HG02840 (cell line): ENCODE measurements around the gene LIN9.
"Not testable (repeated sequence)": the region's sequence is repeated elsewhere in the genome, so short reads cannot be mapped to it uniquely, and the experiment has no call there.

Experiments used
- ATAC-seq: cut with Tn5 transposase; IDR thresholded peaks from one replicate; pipeline ENCODE4 v1.9.1; 2021; ENCODE audit warnings: mild to moderate bottlenecking, moderate library complexity, moderate number of reproducible peaks; ENCODE audit not compliant: unreplicated experiment, low FRiP score

LIN9 gene

GRCh38 chr1:226308723-226309397 is at the start of gene LIN9:
LIN9 (minus strand) TSS chr1:226309164; CDS start chr1:226309139, 25 bp downstream.
- peak; percentile 72 for ATAC-seq

DNA sequence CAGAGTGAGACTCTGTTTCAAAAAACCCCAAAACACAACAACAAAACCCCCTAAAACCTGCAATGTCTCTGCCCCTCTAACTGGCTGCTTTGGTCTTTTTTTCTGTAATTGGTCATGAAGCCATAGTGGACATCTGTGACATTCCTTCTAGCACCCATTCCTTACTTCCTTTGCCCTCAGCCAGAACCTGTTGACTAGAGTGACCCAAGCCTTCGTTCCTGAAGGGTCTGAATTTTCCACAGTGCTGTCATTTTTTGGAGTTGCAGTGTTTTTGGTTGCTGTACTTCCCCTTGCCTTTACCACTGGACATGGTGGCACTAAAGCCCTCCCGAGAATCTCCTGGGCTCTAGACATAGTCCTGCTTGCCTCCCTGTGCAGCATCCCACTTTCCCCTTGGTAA is 48.5 kb upstream of the LIN9 start:
- ATAC-seq: no peak

DNA sequence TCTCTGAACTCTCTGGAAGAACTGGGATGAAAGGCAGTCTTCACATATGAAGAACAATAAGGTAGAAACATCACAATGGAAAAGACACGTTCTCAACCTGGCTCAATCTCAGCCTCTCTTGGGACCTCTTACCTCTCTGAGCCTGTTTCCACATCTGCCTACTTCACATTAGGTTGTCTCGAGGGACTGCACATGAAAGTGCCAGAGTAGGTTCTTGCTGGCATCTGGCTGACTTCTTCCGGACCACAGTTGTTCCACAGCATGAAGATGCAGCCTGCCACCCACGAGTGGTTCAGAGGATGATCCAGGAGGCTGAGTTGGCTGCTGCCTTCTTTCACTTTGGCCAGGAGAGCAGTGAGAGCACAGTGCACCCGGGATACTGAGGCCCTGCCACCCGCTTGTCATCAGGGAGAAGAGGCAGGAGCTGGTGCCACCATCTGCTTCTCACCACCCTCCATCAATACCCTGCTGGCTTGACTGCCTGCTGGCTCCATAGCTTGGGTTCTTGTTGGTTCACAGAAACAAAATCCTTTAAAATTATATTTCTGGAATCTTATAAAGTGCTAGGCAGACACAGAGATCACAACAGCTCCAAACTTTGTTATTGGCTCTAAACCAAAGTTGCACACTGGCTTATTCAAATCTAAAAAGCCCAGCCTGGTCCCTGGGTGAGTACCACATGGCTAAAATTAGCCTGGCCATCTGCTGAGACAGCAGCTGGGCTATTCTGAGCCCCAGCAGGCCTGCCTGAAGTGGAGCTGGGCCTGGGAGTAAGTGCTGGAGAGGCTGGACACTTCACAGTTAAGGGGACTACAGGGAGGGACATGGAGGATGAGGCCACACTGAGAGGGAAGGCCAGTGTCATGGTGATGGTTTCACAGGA is 46.9 kb upstream of the LIN9 start:
- no peak for ATAC-seq

- no peak for ATAC-seq
Observed at GRCh38 chr1:226355016-226355415, 46.1 kb upstream of the LIN9 start.

DNA sequence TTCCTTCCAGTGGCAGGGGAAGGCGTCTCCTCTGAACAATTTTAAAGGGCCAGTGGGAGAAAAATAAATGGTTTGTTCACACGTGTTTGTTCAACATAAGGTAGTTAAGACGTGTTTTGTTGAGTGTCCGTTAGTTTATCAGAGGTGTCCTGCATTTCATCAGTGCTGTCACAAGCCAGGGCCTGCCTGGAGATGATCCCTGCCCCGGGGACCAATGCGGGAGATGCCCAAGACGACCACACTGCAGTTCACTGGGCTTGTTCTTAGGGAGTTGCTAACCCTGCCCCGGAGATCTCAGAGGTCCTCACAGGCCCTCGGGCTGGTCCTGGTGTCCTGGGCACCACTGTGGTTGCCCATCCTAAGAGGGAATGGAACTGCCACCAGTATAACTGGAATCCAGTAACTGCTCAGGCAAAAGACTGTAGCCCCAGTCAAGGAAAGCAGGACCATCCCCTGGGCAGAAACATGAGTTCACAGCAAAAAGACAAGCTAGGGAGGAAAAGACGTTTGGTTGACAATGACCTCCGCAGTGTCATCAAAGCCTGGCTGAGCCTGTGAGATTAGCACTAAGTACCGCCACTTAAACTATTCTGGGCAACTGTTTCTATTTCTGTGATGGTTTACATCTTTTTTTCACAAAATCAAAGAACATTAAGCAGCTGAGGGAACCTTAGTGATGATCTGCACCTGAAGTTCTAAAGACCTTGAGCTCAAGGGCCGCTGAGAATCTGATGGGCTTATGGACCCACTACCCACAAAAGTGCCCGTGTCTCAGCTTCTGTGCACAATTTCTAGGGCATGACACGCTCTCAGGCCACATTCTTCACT is 44.9 kb upstream of the LIN9 start:
- no peak for ATAC-seq

DNA sequence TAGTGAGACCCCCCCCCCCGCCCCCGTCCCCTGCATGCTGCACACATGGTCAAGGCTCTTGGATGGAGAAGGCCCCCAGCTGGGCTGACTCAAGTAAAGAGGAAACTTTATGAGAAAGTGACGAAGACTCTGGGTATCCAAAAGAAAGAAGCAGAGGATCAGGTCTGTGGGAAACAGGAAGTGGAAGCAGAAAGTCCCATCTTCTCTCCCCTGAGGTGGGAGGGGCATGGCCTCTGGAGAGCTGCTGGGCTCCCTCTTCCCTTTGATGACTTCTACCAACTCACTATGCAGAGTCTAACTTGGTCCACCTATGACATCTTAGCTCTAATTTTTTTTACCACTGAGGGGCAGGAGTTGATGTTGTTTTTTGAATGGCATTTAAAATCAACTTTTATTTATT is 42.7 kb upstream of the LIN9 start:
- ATAC-seq: no peak

DNA sequence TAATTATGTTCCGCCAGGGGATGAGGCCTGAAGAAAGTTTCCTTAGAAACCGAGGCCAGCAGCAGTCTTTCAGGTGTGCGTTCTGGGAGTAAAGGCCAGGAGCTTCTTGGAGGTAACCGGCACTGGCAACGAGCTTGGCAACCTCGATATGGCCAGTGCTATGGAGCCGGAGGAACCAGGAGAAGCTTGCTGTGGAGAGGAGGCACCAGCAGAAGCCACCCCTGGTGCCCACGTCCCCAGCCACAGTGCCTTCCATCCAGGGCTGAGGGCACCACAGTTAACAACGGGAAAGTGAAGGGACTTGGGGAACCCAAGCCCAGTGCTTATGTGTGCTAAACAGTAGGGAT is 41.5 kb upstream of the LIN9 start:
- ATAC-seq: no peak

DNA sequence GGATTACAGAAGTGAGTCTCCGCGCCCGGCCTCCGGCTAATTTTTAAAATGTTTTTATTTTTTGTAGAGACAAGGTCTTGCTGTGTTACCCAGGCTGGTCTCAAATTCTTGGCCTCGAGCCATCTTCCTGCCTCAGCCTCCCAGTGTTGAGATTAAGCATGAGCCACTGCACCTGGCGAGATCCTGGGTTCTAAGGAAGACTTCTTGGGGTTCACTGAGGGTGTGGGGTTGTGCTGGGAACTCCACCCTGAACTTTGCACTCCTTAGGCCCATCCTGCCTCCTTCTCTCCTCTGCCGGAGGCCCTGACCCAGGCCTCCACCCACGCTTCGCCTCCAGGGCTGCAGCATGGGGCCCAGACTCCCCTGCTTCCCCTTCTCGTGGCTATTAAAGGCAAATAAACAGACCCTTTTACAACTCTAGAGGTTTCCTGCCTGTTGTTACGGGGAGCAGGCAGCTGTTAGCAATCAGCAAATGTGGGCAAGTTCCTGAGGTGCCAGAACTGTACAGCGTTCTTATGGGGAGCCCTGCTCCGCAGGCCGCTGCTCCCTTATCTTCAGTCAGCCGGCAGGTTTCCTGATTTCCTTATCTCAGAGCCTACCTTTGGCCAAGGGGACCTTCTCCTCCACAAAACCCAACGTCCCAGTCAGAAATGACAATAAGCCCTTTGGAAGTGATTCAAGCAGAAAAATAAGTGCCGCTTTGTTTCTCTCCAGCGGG is 41.0 kb upstream of the LIN9 start:
- ATAC-seq: no peak

- no peak for ATAC-seq
Observed at GRCh38 chr1:226349081-226349480, 40.1 kb upstream of the LIN9 start.

GRCh38 chr1:226344441-226345259 is 35.7 kb upstream of the LIN9 start:
- no peak for ATAC-seq

- ATAC-seq: no peak
Observed at GRCh38 chr1:226342656-226343055, 33.7 kb upstream of the LIN9 start.

DNA sequence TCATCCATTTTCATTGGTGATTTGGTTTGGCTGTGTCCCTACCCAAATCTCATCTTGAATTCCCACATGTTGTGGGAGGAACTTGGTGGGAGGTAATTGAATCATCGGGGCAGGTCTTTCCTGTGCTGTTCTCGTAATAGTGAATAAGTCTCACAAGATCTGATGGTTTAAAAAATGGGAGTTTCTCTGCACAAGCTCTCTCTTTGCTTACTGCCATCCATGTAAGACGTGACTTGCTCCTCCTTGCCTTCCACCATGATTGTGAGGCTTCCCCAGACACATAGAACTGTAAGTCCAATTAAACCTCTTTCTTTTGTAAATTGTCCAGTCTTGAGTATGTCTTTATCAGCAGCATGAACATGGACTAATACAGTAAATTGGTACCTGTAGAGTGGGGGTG is 31.1 kb upstream of the LIN9 start:
- not testable (repeated sequence) for ATAC-seq

- ATAC-seq: no peak
Observed at GRCh38 chr1:226337276-226337875, 28.4 kb upstream of the LIN9 start.

DNA sequence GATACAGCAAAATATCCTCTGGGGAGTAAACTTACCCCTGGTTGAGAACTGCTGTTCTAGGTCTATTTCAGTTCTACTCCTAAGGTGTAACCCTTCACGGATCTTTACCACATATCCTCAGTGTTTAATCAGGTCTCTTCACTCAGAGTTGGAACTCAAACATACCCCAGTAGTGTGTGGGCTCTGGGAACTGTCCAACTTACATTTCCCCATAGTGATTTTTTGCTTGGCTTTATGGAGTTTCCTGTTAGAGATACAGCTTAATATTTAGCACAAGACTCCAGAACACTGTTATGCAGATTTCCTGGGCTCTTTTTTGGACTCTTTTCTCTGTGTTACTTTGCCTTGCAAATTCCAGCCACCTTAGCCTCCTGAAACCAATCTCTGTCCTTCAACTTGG is 26.7 kb upstream of the LIN9 start:
- no peak for ATAC-seq

- no peak for ATAC-seq
Observed at GRCh38 chr1:226332947-226333346, 24.0 kb upstream of the LIN9 start.

DNA sequence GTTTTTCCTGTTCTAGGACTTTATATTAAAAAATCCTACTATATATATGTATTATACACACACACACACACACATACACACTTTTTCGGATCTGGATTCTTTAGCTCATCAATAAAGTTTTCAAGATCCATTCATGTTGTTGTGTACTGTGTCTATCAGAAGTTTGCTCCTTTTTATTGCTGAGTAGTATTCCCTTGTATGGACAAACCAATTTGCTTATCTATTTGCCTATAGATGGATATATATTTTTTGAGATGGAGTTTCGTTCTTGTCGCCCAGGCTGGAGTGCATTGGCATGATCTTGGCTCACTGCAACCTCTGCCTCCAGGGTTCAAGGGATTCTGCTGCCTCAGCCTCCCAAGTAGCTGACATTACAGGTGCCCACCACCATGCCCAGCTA is 20.3 kb upstream of the LIN9 start:
- ATAC-seq: no peak

DNA sequence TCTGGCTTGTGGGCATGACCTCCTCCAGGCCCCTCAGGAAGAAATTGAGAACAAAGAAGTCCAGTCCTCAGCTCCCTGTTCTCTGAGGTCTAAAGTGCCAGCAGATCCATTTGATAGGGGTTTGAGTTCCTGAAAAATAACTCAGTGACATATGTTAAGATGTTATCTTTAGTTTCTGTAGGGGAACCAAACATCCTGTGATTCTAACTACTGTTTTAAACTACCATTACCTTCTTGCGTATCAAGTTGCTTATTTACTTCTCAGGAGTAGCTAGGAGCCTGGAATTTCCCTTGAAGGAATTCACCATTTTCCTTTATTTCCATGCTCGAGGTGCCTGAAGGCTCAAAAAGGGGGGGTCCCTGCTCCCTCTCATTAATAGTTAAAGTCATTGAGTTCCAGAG is 18.8 kb upstream of the LIN9 start:
- ATAC-seq: no peak

- ATAC-seq: no peak
Observed at GRCh38 chr1:226325178-226325577, 16.2 kb upstream of the LIN9 start.

GRCh38 chr1:226324479-226324878 is 15.5 kb upstream of the LIN9 start:
- no peak for ATAC-seq
